SIG-M5 treated with dmso at 0.1 percent for 504 hours (cell line): ENCODE data around the gene NINJ2.

Experiments
- DNase-seq: peaks from one replicate; lab custom pipeline; 2025; ENCODE audit not compliant: unreplicated experiment; lab: John Stamatoyannopoulos, UW

NINJ2 gene

GRCh38 chr12:617304-617915 lies 45.8 kb downstream of the NINJ2 start:
- peak; percentile 77 for DNase-seq

- DNase-seq: no peak
Measured at GRCh38 chr12:615620-616019, 47.6 kb downstream of the NINJ2 start.

- no peak for DNase-seq
Measured at GRCh38 chr12:614411-614970, 48.8 kb downstream of the NINJ2 start.

GRCh38 chr12:613996-614395 lies 49.2 kb downstream of the NINJ2 start:
- DNase-seq: no peak

- DNase-seq: no peak
Measured at GRCh38 chr12:612886-613285, 50.4 kb downstream of the NINJ2 start.

- DNase-seq: no peak
Measured at GRCh38 chr12:612293-612692, 51.0 kb downstream of the NINJ2 start.

GRCh38 chr12:611721-612120 lies 51.5 kb downstream of the NINJ2 start:
- DNase-seq: no peak

GRCh38 chr12:608921-609320 lies 54.3 kb downstream of the NINJ2 start:
- DNase-seq: no peak

GRCh38 chr12:608413-608812 lies 54.8 kb downstream of the NINJ2 start:
- DNase-seq: no peak

GRCh38 chr12:607541-608001 lies 55.7 kb downstream of the NINJ2 start:
- no peak for DNase-seq

GRCh38 chr12:604956-605355 lies 58.3 kb downstream of the NINJ2 start:
- no peak for DNase-seq

- no peak for DNase-seq
Measured at GRCh38 chr12:602700-603068, 60.6 kb downstream of the NINJ2 start.

GRCh38 chr12:601976-602699 lies 61.1 kb downstream of the NINJ2 start:
- no peak for DNase-seq

GRCh38 chr12:599756-600155 lies 63.5 kb downstream of the NINJ2 start:
- DNase-seq: no peak

GRCh38 chr12:597926-598568 lies 65.2 kb downstream of the NINJ2 start:
- no peak for DNase-seq

GRCh38 chr12:593396-594270 lies 69.6 kb downstream of the NINJ2 start:
- no peak for DNase-seq

GRCh38 chr12:592024-592505 lies 71.2 kb downstream of the NINJ2 start:
- no peak for DNase-seq

GRCh38 chr12:591167-592023 lies 71.8 kb downstream of the NINJ2 start:
- no peak for DNase-seq

GRCh38 chr12:590206-590750 lies 73.0 kb downstream of the NINJ2 start:
- DNase-seq: no peak

- no peak for DNase-seq
Measured at GRCh38 chr12:588646-589045, 74.6 kb downstream of the NINJ2 start.
